ENCODE results near the gene CALU.

The CALU gene

DNA sequence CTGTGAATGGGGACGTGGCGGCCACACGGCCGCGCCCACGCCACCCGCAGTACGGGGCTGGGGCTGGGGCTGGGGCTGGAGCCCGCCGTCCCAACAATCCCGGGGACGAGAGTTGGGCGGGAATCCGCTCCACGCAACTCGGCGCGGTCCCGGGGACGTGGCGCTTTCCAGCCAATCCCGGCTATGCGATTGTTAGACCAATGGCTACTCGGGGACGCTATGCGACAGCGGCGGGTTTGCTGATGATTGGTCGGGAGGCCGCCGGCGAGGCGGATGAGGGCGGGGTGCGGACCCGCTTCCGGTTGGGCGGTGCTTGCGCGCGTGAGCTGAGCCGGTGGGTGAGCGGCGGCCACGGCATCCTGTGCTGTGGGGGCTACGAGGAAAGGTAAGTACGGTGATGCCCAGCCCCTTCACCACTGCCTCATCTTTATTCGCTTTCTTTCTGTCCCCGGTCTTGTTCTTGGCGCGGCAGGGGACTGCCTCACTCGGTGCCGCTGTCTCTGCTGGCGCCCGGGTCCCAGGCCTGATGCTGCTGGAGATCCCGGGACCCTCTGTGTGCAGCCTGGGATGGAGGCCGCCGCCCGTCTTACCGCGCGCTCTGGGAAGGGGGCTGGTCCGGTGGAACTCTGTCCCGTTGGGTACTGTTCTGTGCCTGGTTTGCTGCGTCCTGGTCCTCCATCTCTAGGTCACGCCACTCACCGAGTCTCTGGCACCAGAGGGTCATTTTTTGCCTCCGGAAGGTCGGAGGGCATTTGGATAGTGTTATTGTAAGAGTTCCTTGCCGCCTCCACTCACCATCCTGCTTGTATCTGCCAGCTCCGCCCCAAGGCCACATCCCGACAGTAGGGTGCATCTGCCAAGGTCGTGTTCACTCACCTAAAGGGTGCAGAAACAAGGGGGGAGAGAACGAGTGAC lies at the start of gene CALU:
TSS of gene CALU (plus strand) at position 312 of the 915 bp plus-strand sequence. CDS start 9,225 bp downstream, outside the sequence.
- DNase-seq: peak; percentile 90 to 94

DNA sequence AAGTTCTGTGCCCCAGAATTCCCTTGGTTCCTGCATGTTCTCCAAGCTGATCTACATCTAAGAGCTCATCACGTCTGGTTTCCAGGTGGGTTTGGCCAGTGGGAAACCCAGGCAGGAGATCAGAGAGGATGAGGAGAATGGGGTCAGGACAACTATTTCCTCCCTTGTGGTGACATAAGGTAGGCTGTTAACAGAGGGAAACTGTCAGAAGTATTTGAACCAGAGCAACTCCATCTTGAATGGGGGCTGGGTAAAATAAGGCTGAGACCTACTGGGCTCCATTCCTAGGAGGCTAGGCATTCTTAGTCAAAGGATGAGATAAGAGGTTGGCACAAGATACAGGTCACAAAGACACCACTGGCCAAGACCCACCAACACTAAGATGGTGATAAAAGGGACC lies 47.9 kb upstream of the CALU start:
- no peak for DNase-seq

DNA sequence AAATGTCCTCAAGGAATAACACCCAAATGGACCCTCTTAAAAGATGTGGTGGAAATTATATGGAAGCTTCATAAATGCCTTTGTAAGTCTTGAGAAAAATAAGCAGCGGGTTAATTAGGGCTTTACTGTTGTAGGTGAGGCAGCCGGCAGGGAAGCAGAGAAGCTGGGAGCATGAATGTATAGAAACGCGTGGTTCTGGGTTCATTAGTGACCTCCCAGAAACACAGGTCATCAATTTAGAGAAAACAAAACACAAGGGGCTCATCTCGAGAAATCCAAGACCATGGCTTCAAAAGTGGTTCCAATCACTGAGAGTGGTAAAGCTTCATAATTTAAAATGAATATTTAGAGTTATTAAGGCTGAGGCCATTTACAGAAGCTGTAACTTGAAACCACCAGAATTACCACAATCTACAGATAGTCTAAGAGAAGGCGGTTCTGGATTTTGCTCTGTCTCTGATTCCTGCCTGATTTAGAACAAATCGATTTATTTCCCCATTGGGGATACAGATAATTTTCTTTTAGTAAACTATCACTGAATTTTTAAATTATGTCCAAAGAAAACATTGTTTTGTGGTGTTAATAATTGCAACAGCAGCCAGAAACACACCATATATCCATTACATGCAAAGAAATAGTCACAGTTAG lies 46.4 kb upstream of the CALU start:
- DNase-seq: no peak

DNA sequence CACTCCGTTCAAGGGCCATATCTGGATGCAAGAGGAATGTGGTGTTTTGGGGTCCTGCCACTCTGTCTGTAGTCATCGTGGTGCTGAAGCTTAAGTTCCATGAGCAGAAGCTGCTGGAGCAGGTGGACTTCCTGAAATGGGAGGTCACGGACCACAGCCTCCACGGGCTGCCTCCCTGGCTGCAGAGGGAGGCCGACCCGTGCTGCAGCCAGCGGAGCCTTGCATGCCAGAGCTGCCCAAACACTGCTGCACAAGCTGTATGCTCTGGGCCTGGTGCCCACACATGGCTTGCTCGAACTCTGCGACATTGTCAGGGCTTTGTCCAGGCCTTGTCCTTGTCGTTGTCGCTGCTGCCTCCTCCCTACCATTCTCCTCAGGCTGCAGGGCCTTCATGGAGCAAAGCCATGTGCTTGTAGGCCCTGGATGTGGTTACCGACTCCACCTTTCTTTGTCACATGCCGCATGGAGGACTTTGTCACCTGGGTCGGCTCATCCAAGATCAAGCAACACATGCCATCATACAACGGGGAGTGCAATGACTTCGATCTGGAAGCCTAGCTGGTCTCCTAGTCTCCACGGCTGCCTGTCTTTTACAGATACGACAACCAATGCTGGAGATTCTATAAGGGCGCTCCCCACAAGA lies 45.7 kb upstream of the CALU start:
- no peak for DNase-seq

DNA sequence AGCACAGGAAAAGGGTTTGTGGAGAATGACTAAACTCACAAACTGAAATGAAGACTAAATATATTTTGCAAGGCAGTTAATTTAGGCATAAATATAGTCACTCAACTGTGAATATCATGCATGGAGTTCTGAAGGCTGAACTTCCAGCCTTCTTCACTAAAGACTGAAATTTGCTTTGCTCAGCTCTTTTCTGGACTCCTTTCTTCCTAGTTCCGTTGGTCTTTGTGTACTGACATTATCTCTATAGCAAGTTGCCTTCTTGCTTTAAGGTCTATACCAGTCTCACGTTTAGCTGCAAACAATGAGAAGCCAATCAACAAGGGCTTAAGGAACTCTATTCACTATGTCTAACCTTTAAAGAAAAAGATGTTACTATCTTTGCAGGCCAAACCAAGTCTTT lies 44.4 kb upstream of the CALU start:
- no peak for DNase-seq

DNA sequence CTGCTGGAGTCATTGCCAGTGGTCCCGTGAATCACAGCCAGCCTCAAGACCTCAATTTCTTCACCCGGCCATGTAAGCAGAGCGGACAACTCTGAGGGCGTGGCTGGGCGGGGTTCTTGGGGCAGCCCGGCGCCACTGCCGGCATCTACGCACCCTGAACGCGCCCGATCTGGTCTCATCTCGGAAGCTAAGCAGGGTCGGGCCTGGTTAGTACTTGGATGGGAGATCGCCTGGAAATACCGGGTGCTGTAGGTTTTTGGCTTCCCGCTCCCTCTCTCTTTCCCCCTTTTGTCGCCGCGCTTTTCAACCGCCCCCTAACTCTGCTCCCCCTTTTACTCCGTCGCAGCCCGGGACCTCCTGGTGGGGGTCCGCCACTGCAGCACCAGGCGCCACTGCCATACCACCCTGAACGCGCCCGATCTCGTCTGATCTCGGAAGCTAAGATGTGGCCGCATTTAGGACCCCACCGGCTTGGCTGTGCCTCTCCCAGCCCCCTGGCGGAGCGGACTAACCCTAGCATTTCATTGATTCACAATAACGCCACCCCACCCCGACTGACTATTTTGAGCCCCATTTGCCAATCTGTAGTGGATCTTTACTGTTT lies 41.8 kb upstream of the CALU start:
- DNase-seq: peak; percentile 50 to 64

DNA sequence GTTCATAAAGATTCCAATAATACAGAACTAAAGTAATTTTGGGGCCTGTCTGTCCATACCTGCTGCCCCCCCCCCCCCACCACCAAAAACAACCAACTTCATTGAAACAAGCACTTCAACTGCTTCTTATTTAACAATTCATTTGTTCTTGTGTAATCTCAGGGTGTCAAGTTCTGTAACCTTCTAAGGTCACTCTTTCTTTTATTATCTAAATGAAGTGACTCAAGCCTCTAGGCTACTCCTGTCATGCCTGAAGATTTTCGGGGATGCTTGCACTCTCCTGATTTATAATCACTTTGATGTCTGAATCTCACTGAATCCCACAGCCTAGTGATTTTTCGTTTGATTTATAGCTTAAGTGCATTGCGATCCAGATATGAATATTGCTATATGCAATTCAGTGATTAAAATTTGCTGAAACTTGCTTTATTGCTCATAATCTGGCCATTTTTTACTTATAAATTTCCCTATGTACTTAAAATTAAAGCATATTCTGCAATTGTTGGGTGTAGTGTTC lies 39.9 kb upstream of the CALU start:
- DNase-seq: no peak

DNA sequence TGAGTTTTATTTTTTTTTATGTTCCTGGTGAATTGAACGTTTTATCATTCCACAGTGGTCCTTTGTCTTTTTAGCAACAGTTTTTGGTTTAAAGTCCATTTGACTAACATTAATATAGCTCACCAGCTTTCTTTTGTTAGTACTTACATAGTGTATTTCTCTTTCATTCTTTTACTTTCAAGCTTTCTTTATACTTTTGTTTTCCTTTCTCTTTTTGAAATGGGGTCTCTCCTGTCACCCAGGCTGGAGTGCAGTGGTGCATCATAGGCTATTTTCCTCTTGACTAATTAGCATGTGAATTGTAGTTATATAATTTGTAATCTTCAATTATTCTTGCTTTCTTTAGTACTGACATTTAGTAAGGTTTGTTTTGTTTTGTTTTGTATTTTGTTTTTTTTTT lies 39.3 kb upstream of the CALU start:
- no peak for DNase-seq

DNA sequence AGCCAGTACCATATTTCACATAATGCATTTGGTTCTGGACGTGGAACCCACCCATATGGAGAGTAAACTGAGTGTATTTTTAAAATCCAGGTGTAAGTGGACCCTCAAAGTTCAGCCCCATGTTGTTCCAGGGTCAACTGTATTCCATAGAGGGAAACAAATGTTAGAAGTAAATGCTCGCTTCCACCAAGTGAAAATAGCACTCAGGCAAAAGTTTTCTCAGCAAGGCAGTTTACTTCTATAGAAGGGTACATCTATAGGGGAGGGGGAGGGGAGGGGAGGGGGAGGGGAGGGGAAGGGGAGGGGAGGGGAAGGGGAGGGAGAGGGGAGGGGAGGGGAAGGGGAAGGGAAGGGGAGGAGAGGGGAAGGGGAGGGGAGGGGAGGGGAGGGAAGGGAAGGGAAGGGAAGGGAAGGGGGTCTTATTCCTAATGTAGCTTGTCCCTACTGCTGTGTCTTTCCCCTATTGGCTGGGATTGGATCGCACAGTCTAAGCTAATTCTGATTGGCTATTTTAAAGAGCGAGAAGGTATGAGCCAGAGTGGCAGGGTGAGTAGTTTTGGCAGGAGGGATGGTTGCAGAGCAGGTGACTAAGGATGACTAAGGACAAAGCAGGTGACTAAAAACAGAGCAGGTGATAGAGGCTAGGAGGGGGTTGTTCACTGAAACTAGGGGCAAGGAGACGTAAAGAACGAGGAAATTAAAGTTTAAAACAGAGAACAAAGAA lies 37.9 kb upstream of the CALU start:
- no peak for DNase-seq

DNA sequence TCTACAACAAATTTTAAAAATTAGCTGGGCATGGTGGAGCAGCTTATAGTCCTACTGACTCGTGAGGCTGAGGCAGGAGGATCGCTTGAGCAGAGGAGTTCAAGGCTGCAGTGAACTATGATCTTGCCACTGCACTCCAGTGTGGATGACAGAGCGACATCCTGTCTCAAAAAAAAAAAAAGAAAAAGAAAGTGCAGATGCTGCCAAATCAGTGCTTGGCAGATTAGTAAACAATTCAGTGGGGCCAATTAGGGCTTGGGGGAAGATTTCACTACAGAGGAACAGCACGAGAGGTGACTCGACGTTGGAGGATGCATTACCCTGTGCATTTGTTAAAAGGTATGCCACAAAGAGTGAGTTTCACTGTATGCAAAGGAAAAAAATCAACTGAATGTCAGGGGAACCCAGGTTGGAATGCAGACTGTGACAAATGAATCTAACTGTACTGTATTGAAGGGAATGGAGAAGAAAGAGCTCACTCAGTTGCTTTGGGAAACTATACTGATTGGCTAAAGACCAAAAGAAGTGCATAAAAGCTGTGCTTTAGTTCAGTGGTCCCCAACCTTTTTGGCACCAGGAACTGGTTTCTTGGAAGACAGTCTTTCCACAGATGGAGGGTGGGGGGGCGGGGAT lies 35.4 kb upstream of the CALU start:
- no peak for DNase-seq

DNA sequence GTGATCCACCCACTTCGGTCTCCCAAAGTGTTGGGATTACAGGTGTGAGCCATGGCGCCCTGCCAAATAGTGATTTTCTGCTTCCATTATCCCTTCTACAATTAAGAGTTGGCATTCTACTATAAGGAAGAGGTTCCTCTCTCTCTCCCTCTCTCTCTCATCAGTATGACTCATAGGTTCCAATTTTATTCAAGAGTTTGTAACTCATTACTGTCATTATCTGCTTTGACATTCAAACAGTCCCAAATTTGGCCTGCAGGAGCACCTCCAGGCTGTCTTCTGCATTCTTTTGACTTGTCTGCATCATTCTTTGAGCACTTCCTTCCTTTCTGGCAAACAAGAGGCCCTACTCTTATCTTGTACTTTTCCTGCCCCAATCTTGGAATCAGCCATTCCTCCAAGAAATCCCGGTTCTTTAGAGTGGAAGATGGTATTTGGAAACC lies 33.2 kb upstream of the CALU start:
- no peak for DNase-seq

DNA sequence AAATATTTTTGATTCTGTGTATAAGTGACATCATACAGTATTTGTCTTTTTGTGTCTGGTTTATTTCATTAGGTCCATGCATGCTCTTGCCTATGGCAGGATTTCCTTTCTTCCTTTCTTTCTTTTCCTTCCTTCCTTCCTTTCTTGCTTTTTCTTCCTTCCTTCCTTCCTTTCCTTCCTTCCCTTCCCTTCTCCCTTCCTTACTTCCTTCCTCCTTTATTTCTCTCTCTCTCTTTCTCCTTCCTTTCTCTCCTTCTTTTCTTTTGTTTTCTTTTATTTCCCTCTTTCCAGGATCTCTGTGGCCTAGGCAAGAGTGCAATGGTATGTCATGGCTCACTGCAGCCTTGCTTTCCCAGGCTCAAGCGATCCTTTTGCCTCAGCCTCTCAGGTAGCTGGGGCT lies 31.4 kb upstream of the CALU start:
- DNase-seq: no peak

DNA sequence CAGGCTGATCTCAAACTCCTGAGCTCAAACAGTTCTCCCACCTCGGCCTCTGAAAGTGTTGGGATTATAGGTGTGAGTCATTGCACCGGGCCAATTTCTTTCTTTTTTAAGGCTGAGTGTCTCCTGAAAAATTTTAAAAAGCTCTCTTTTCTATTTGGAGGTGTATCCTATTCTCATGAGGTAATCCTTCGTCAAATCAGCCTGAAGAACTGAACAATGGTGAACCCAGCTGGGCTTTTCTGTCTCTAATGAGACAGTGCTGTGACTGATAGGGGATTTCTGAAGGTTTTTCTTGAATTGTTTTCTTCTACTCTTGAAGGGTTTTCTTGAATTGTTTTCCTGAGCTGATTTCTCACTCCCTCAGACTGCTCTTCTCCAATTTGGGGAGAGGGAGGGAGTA lies 30.9 kb upstream of the CALU start:
- DNase-seq: no peak

DNA sequence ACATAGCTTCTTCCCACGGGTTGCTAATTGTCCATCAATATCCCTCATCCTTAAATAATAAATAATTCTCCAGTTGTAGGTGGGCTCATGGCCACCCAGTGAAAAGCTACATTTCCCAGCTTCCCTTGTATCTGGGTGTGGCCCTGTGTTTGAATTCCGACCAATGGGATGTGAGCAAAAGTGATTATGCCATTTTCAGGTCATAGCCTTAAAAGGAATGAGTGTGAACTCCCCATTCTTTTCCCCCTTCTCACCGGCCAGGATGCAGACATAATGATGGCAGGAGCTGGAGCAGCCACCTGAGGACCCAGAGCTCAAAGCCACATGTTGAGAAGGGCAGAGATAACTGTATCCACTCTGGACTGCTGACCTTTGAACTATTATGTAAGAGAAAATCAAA lies 30.3 kb upstream of the CALU start:
- no peak for DNase-seq

DNA sequence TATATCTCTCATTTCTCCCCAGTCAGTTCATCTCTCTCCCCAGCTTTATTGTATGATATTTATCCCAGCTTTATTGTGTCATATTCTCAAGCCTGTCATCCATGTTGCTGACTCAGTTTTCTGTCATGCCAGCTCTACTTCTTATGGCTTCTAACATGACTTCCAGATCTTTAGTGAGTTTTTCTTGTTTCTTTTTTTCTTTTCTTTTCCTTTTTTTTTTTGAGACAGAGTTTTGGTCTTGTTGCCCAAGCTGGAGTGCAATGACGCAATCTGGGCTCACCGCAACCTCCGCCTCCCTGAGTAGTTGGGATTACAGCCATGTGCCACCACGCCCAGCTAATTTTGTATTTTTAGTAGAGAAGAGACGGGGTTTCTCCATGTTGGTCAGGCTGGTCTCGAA lies 28.7 kb upstream of the CALU start:
- DNase-seq: no peak

DNA sequence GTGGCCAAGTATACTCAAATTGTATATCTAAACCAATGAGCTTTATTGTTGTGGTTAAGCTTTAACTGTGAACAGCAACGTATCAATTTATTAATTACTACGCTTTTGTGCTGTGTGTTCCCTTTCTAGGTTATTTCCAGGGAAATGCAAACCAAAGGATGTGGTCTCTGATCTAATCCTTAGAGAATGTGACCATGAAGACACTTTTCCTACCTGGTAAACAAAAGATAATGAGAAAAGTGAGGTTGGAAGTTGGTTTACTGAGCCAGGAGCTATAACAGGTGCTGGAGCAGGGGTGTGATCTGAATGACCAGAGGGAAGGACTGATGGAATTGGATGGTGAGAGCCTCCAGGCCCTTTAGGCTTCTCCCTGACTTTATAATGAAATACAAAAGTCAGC lies 25.4 kb upstream of the CALU start:
- no peak for DNase-seq

DNA sequence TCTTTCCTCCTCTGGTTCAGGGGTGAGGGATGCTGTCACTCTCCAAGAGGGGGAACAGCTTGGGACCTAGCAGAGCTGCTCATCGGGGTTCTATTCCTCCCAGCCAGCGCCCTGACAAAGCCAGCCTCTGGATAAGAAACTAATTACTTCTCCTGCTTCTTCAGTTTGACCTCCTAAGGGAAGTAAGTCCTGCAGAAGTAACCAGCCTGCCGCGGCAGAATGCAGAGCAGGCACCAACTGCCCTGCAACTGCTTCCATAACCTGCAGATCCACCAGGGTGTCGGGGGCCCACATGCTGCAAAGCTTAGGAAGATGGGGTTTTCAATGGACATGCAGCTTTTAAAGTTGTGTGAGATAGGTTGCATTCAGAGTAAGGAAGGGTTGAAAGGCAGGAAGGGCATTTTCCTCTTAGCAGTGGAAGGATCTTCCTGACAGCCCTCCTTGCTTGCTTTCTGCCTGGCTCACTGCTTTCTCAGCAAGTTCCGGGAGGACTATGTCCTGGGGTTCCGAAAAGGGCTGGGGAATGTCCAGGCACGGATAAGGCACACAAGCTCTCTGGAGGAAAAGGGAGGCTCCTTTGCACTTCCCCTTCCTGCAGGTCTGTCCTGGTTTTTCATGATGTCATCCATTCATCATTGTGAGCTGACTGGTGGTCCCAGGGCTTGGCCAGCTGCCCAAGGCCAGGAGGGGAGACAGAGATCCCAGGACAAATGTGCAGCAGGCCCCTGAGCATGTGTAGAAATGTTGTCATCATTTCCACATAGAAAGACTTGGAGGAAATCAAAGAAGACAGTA lies 24.3 kb upstream of the CALU start:
- DNase-seq: no peak

DNA sequence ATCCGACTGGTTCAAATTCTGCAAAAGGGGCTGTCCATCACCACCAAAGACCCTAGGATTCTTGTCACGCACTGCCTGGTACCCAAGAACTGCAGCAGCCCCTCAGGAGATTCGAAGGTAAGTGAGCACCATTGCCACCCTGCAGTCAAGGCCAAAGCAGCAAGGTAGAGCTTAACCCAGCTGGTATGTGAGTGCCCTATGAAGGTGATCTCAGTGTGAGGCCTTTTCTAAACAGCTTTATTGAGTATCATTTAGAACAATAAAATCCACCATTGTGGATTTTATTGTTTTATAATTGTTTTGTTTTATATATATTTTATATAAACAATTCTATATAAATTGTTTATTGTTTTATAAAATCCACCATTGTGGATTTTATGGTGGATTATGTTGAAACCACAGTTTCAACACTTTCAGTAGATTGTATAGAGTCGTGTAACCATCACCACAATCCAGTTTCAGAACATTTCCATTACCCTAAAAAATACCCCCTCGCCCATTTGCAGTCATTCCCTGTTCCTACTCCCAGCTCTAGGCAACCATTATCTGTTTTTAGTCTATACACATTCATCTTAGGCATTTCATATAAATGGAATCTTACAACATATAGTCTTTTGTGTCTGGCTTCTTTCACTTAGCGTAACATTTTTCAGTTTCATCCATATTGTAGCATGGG lies 20.1 kb upstream of the CALU start:
- no peak for DNase-seq

DNA sequence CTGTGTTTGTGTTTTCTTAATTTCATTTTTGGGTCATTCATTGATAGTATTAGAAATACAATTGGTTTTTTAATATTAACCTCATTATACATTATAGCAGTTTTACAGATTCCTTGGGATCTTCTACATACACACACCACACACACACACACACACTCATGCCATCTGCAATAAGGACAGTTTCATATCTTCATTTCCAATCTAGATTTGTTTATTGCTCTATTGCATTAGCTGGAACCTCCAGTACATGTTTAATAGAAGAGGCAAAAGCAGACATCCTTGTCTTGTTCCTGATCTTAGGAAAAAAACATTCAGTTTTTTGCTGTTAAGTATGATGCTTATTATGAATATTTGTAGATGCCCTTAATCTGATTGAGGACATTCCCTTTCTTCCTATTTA lies 17.8 kb upstream of the CALU start:
- DNase-seq: no peak

DNA sequence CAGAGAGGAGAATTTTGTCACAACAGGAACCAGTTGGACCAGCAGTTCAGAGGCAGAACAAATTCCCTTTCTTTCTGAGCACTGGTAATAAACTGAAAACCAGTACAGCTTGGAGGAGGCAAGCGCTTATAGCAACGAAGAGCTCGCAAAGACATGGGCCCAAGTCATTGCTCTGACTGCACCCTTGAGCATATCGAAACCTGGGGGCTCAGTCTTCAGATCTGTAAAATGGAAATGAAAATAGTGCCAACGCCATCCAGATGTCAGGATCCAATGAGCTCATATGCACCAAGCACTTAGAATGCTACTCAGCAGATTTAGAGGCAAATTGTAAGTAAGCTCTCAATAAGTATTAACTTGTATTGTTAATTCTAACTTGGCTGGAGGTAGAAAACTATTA lies 14.4 kb upstream of the CALU start:
- no peak for DNase-seq

DNA sequence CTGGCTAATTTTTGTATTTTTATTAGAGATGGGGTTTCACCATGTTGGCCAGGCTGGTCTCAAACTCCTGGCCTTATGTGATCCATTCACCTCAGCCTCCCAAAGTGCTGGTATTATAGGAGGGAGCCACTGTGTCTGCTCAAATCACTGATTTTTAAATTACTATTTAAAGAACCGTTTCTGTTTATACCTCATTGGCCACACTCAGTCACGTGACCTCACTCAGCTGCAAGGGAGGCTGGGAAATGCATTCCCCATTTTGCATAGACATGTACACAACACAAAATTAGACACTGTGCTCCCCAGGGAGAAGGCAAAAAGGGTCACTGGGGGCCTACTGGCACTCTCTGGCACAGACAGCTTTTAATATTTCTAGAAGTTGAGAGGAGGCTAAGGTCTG lies 13.6 kb upstream of the CALU start:
- no peak for DNase-seq
